ENCODE data around the gene ADAMTS17.

DNA sequence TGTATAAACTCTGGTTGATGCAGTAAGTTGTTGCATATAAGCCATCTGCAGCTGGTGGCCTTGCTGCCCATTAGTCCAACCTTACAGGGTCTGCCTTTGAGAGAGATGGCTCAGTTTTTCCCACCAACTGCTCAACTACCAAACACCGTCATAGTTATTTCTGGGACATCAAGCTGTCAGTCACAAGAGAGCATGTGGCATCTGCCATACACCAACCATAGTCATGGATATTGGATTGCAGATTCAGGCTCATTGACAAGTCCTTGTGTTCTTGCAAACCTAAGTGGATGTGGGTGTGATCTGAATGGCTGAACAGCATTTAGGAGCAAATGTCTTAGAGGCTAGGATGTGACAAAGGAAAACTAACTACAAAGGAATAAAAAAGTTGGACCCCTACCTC, 137.6 kb downstream of the ADAMTS17 start:
- TF ChIP-seq, protein P1, sequence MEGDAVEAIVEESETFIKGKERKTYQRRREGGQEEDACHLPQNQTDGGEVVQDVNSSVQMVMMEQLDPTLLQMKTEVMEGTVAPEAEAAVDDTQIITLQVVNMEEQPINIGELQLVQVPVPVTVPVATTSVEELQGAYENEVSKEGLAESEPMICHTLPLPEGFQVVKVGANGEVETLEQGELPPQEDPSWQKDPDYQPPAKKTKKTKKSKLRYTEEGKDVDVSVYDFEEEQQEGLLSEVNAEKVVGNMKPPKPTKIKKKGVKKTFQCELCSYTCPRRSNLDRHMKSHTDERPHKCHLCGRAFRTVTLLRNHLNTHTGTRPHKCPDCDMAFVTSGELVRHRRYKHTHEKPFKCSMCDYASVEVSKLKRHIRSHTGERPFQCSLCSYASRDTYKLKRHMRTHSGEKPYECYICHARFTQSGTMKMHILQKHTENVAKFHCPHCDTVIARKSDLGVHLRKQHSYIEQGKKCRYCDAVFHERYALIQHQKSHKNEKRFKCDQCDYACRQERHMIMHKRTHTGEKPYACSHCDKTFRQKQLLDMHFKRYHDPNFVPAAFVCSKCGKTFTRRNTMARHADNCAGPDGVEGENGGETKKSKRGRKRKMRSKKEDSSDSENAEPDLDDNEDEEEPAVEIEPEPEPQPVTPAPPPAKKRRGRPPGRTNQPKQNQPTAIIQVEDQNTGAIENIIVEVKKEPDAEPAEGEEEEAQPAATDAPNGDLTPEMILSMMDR (conservative IDR thresholded peaks at IDR 0.05; ENCODE audit: low read length) = no peak
- TF ChIP-seq EZH2phosphoT487 (IDR thresholded peaks at IDR 0.05; ENCODE audit: borderline replicate concordance) = no peak
